ENCODE results near the gene FNDC11. TPM values are rescaled to one million over a fixed set of nuclear protein-coding genes. Genes with fewer than 3 reads are reported as not detected.

The FNDC11 gene
- total and polyA plus RNA-seq, 8 donors, result 0.06 to 0.35 (median 0.17) TPM; not detected in 2

DNA sequence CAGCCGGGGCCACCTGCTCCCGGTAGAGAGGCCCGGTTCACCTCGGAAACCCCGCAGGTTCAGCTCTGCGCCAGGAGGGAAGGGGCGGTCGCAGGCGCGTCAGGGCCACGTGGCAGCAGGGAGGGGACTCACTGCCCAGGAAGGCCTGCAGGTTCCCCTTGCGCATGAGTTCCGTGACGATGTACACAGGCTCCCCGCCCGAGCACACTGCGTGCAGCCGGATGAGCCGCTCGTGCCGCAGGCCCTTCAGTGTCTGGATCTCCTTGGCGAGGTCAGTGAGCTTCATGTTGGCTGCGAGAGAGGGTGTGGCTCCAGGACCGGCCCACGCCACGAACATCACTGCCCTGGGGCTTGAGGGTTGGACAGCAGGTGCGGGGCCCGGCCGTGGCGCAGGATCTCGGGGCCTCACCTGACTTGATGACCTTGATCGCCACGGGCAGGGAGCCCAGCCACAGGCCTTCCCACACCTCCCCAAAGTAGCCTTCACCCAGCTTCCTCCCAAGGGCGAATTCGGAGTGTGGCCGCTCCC, 11.9 kb upstream of the FNDC11 start:
- H3K27me3 ChIP-seq, result no peaks in the 10 kb centered on the region
- ATAC-seq (no peak), FAIRE-seq (no peak), DNase-seq (no peak)
- intact Hi-C loops (cut with DNase I), result loop anchor here in 1 of 3 donors (10.0 kb wide), 1 partner anchor 423 kb away; the partner anchor contains the start of gene ZNF512B
- TF ChIP-seq, protein P1, sequence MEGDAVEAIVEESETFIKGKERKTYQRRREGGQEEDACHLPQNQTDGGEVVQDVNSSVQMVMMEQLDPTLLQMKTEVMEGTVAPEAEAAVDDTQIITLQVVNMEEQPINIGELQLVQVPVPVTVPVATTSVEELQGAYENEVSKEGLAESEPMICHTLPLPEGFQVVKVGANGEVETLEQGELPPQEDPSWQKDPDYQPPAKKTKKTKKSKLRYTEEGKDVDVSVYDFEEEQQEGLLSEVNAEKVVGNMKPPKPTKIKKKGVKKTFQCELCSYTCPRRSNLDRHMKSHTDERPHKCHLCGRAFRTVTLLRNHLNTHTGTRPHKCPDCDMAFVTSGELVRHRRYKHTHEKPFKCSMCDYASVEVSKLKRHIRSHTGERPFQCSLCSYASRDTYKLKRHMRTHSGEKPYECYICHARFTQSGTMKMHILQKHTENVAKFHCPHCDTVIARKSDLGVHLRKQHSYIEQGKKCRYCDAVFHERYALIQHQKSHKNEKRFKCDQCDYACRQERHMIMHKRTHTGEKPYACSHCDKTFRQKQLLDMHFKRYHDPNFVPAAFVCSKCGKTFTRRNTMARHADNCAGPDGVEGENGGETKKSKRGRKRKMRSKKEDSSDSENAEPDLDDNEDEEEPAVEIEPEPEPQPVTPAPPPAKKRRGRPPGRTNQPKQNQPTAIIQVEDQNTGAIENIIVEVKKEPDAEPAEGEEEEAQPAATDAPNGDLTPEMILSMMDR (IDR thresholded peaks at IDR 0.05), result no peak
- H3K27ac ChIP-seq, result no peak overlapping the region
- H3K36me3 ChIP-seq, result no peaks in the 10 kb centered on the region
- WGBS, 2 donors, result 56 to 68% methylated on average over 36 of the region's 36 CpGs
- H3K4me3 ChIP-seq, result no peak overlapping the region
- peaks cover 3 to 10% (median 4%) of the 10 kb centered on the region in 3 donors for H3K4me1 ChIP-seq
- no peaks in the 10 kb centered on the region for H3K9me3 ChIP-seq

- no peaks in the 10 kb centered on the region for H3K27me3 ChIP-seq
- no peaks in the 10 kb centered on the region for H3K36me3 ChIP-seq
- TF ChIP-seq, protein P1 (IDR thresholded peaks at IDR 0.05), result no peak
- no peaks in the 10 kb centered on the region for H3K9me3 ChIP-seq
- intact Hi-C loops (cut with DNase I), result loop anchor here in 1 of 3 donors (10.0 kb wide), 1 partner anchor 422 kb away; the partner anchor contains the start of gene ZNF512B
- FAIRE-seq (no peak), ATAC-seq (no peak), DNase-seq (no peak)
- no peak overlapping the region for H3K4me3 ChIP-seq
- WGBS, 2 donors, result 80 to 85% methylated on average over 9 to 10 of the region's 10 CpGs
- no peak overlapping the region for H3K27ac ChIP-seq
- H3K4me1 ChIP-seq, result peaks cover 3 to 10% (median 4%) of the 10 kb centered on the region in 3 donors
Observed at GRCh38 chr20:63542696-63543095, 11.3 kb upstream of the FNDC11 start.

DNA sequence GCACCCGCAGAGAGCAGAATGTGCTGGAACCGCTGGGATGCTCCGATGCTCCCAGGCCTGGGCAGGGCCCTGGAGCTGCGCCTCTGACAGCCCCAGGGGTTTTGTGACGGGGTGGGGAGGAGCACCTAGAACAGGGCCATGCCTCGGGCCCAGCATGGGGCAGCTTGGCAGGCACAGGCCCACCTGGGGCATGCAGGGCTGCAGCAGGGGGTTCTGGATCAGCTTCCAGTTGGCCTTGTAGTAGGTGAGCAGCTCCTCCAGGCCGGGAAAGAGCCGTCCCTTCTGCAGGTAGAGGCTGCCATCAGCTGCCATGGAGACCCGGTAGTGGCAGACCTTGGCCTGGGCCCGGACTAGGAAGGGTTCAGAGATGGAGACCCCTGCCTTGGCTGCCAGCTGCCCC, 10.8 kb upstream of the FNDC11 start:
- FAIRE-seq, result no peak
- WGBS, 2 donors, result 83 to 89% methylated on average over 10 of the region's 10 CpGs
- no peaks in the 10 kb centered on the region for H3K9me3 ChIP-seq
- H3K4me1 ChIP-seq, result peaks cover 3 to 10% (median 4%) of the 10 kb centered on the region in 3 donors
- no peak overlapping the region for H3K4me3 ChIP-seq
- TF ChIP-seq, protein P1 (IDR thresholded peaks at IDR 0.05), result no peak
- intact Hi-C loops (cut with DNase I), result loop anchor here in 1 of 3 donors (10.0 kb wide), 1 partner anchor 422 kb away; the partner anchor contains the start of gene ZNF512B
- no peak for ATAC-seq
- no peak overlapping the region for H3K27ac ChIP-seq
- H3K36me3 ChIP-seq, result no peaks in the 10 kb centered on the region
- no peak for DNase-seq
- H3K27me3 ChIP-seq, result no peaks in the 10 kb centered on the region

DNA sequence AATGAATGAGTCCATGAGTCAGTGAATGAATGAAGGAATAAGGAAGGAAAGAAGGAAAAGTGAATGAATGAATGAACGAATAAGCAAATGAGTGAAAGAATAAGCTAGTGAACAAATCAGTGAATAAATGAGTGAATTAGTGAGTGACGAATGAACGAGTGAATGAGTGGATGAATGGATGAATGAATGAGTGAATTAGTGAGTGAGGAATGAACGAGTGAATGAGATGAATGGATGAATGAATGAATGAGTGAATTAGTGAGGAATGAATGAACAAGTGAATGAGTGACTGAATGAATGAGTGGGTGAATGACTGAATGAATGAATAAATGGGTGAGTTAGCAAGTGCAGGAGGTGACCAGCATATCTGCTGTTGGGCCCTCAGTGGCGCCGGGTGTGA, 10.2 kb upstream of the FNDC11 start:
- no peak for FAIRE-seq
- ATAC-seq, result no peak
- no peak overlapping the region for H3K4me3 ChIP-seq
- H3K4me1 ChIP-seq, result peaks cover 3 to 6% (median 4%) of the 10 kb centered on the region in 3 donors
- no peaks in the 10 kb centered on the region for H3K27me3 ChIP-seq
- no peak for DNase-seq
- 67 to 73% methylated on average over 6 of the region's 6 CpGs for WGBS, 2 donors
- H3K27ac ChIP-seq, result no peak overlapping the region
- intact Hi-C loops (cut with DNase I), result loop anchor here in 1 of 3 donors (10.0 kb wide), 1 partner anchor 421 kb away; the partner anchor contains the start of gene ZNF512B
- no peaks in the 10 kb centered on the region for H3K9me3 ChIP-seq
- TF ChIP-seq, protein P1 (IDR thresholded peaks at IDR 0.05), result no peak
- H3K36me3 ChIP-seq, result no peaks in the 10 kb centered on the region
